Stomach smooth muscle (tissue), 2 donors: ENCODE measurements around the gene LRRTM1.

Experiments
- H3K27ac ChIP-seq: one replicate; pipeline ENCODE4 v1.7.0; 2013; ENCODE audit warnings: mild to moderate bottlenecking, low read length, inconsistent platforms
- H3K27me3 ChIP-seq, 2 donors: one replicate each; pipeline ENCODE4 v1.7.0; 2013; ENCODE audit warnings: low read length in 2 of 2; ENCODE audit not compliant: insufficient read depth in 2 of 2, control insufficient read depth in 1 of 2
- H3K36me3 ChIP-seq, 2 donors: one replicate each; pipeline ENCODE4 v1.7.0; 2013; ENCODE audit warnings: low read length in 2 of 2; ENCODE audit not compliant: control insufficient read depth in 2 of 2, insufficient read depth in 2 of 2
- H3K4me1 ChIP-seq: one replicate; pipeline ENCODE4 v1.7.0; 2013; ENCODE audit warnings: low read length; ENCODE audit not compliant: control insufficient read depth, insufficient read depth
- H3K4me3 ChIP-seq, 2 donors: one replicate each; pipeline ENCODE4 v1.7.0; 2013; ENCODE audit warnings: low read length in 2 of 2
- H3K9ac ChIP-seq, 2 donors: one replicate each; pipeline ENCODE4 v1.7.0; 2013; ENCODE audit warnings: low read length in 2 of 2, mild to moderate bottlenecking in 1 of 2
- H3K9me3 ChIP-seq, 2 donors: one replicate each; pipeline ENCODE4 v1.7.0; 2013; ENCODE audit warnings: low read length in 2 of 2; ENCODE audit not compliant: control insufficient read depth in 2 of 2
- donor health status: healthy.
- donor health status: Pancreatic carcinoma.

Gene LRRTM1

DNA sequence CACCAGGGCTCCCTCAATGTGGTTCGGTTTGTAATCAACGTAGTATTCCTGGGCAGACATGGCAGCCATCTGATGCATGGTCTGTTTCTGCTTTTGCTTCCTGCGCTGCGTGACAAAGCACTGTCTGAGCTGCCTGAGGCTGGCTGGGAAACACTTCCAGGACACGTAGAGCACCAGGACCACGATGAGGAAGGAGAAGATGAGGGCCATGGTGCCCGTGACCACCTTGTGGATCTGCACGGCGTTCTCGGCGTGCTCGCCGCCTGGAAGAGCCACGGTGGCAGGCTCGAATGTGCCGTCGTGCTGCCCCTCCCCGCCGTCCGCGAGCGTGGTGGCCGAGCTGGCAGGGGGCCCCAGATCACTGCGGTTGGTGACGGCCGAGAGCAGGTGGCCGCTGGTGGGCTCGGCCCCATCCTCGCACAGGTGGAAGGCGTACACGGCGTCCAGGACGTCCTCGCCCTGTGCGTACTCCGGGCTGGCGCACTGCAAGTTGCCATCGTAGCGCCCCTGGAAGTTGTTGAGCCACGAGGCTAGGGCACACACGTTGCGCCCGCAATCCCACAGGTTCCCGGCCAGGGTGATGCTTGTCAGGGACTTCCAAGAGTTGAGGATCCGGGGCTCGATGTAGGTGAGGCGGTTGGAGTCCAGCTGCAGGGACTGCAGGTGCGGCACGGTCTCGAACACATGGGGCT, 2.1 kb downstream of the LRRTM1 start:
- Histone ChIP-seq H3K27ac (no peak overlapping the region), H3K27me3 (peaks cover 12 to 27% of the 10 kb centered on the region in 2 donors), H3K36me3 (no peaks in the 10 kb centered on the region), H3K9me3 (no peaks in the 10 kb centered on the region), H3K4me1 (peaks cover 17% of the 10 kb centered on the region), H3K9ac (no peak overlapping the region), H3K4me3 (peak overlapping the region; percentile 73)

DNA sequence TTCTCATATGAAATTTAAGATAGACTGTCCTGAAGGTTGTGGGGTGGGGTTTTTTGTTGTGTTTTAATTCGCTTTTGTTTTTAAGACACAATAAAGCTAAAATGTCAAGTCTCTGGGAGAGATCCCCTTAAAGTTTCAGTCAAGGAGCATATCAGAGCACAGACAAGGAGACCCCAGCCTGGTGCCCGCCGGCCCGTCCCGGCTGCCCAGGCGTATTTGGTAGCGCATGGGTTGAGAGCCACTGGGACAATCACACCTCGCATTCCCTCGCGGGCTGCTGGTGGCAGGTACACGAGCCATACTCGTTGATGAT, 2.6 kb downstream of the LRRTM1 start:
- H3K4me1 ChIP-seq: peaks cover 17% of the 10 kb centered on the region
- peaks cover 12 to 29% of the 10 kb centered on the region in 2 donors for H3K27me3 ChIP-seq
- H3K27ac ChIP-seq: no peak overlapping the region
- H3K4me3 ChIP-seq: peak overlapping the region; percentile 73
- no peak overlapping the region for H3K9ac ChIP-seq
- no peaks in the 10 kb centered on the region for H3K36me3 ChIP-seq
- no peaks in the 10 kb centered on the region for H3K9me3 ChIP-seq

DNA sequence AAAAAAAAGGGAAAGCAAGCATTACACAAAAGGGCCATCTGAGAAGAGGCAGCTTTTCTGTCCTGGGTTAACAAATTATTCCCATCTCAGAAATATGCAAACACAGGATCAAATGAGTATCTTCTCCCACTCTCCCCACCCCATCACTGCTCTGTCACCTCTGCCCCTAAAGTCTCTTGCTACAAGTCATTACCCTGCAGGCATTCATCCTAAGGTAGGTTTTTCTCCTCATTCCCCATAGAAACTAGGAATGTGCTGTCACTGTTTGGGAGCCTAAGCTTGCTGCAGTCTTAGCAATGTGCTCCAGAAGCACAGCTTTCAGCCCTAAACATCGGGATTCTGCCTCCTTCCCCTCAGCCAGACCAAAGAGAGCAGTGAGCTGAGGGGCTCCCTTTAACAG, 3.6 kb downstream of the LRRTM1 start:
- peaks cover 12 to 27% of the 10 kb centered on the region in 2 donors for H3K27me3 ChIP-seq
- H3K4me3 ChIP-seq: peak overlapping the region in 1 of 2 donors; percentile 10
- no peak overlapping the region for H3K9ac ChIP-seq
- H3K4me1 ChIP-seq: peaks cover 17% of the 10 kb centered on the region
- no peak overlapping the region for H3K27ac ChIP-seq
- H3K9me3 ChIP-seq: no peaks in the 10 kb centered on the region
- H3K36me3 ChIP-seq: no peaks in the 10 kb centered on the region

DNA sequence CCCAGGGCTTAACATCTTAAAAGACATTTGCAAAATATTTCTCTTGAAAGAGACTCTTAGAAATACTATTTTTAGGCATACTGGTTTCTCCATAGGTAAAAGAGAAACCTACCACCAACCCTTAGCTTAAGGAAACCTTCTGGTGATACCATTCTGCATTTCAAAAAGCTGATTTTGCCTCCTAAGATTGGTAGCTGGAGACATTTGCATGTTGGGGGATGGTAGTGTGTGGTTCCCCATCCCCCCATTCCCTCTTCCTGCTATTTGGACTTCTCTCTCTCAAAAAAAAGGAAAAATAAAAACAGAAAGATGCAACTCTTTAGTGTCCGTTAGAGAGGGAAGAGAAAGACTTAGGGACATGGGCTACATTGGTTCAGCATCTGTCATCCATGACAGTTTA, 4.2 kb downstream of the LRRTM1 start:
- H3K4me3 ChIP-seq: no peak overlapping the region
- no peaks in the 10 kb centered on the region for H3K9me3 ChIP-seq
- H3K27ac ChIP-seq: no peak overlapping the region
- no peak overlapping the region for H3K9ac ChIP-seq
- no peaks in the 10 kb centered on the region for H3K36me3 ChIP-seq
- H3K27me3 ChIP-seq: peaks cover 12 to 22% of the 10 kb centered on the region in 2 donors
- peaks cover 17% of the 10 kb centered on the region for H3K4me1 ChIP-seq

DNA sequence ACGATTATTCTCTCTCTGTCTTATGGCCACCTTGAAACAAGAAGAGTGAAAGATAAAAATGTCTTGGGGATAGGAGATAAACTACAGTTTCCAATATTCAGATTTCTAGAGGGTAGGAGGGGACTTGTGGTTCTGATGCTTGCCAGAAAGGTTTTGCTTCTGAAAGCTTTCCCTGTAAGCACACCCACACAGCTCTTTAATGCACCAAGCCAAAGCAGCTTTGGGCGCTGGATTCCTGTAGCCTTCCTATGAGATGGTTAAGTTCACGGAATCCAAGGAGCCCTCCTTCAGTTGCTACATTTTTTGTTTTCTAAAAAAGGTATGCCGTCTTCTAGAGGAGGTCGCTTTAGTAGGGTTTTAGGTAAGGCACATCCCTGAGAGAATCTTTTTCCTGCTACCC, 4.9 kb downstream of the LRRTM1 start:
- H3K27me3 ChIP-seq: peaks cover 12 to 18% of the 10 kb centered on the region in 2 donors
- H3K27ac ChIP-seq: no peak overlapping the region
- H3K9me3 ChIP-seq: no peaks in the 10 kb centered on the region
- no peak overlapping the region for H3K4me3 ChIP-seq
- no peaks in the 10 kb centered on the region for H3K36me3 ChIP-seq
- no peak overlapping the region for H3K9ac ChIP-seq
- peaks cover 13% of the 10 kb centered on the region for H3K4me1 ChIP-seq

DNA sequence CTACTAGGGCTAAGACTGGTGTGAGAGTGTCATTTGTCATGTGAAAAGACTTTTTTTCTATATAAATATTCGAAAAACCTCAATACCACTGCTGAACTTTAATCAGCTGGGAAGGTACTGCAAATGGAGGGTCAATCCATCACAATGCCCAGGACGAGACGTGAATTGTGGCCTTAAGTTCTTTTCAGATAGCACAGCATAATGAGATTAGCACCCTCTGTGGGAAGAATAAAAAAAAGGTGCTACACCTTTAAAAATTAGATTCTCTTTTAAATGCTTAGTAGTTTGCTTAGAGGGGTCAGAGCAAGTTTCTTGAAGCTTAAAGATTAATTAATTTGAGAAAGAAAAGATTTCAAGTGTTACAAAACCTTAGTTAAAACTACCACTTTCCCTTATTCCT, 5.6 kb downstream of the LRRTM1 start:
- Histone ChIP-seq H3K27me3 (peaks cover 8 to 15% of the 10 kb centered on the region in 2 donors), H3K4me3 (no peak overlapping the region), H3K9ac (no peak overlapping the region)

DNA sequence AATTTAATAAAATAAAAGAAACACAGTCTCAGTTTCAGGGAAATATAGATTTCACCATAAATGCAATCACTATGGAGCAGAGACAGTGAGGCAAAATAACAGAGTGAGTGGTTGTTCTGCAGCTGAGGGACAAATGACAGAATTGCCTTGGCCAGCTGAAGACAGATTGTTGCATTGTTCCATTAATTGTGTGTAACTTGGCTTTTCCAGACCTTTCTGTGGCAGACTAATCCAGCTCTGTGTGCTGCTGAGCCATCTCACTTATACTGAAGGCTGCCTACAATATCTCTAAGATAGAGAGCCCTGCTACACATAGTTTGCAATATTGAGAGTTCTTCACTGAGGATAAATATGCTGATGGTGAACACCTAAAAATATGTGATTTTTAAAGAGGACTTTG, 11.5 kb downstream of the LRRTM1 start:
- Histone ChIP-seq H3K9ac (no peak overlapping the region), H3K36me3 (no peaks in the 10 kb centered on the region), H3K4me1 (peaks cover 12% of the 10 kb centered on the region), H3K27ac (no peak overlapping the region), H3K27me3 (peaks cover 0 to 2% of the 10 kb centered on the region in 2 donors), H3K9me3 (no peaks in the 10 kb centered on the region), H3K4me3 (no peak overlapping the region)

More for the DNA sequence above, 5.6 kb downstream of the LRRTM1 start:
- Histone ChIP-seq H3K4me1 (peaks cover 11% of the 10 kb centered on the region), H3K36me3 (no peaks in the 10 kb centered on the region), H3K9me3 (no peaks in the 10 kb centered on the region), H3K27ac (no peak overlapping the region)

DNA sequence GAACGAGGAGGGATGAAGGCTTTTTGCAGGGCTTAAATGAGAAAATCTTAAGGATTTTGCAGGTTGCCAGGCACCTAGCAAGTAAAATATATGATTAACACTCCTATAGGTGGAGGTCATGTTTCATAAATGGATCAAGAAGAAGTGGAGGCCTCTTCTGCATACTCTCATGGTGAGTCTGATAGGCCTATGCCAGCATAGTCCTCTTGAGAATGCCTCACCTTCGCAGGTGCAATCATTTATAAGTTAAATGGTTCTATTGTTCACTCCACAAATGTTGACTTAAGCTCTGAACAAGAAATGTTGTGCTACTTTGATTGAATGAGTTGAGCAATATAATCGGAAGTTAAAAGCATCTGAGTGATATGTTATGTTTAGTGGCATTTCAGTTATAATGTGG, 12.1 kb downstream of the LRRTM1 start:
- no peak overlapping the region for H3K9ac ChIP-seq
- H3K4me3 ChIP-seq: no peak overlapping the region
- no peak overlapping the region for H3K27ac ChIP-seq
- H3K36me3 ChIP-seq: no peaks in the 10 kb centered on the region
- no peaks in the 10 kb centered on the region for H3K9me3 ChIP-seq
- H3K4me1 ChIP-seq: peaks cover 12% of the 10 kb centered on the region
- H3K27me3 ChIP-seq: peaks cover 0 to 2% of the 10 kb centered on the region in 2 donors

DNA sequence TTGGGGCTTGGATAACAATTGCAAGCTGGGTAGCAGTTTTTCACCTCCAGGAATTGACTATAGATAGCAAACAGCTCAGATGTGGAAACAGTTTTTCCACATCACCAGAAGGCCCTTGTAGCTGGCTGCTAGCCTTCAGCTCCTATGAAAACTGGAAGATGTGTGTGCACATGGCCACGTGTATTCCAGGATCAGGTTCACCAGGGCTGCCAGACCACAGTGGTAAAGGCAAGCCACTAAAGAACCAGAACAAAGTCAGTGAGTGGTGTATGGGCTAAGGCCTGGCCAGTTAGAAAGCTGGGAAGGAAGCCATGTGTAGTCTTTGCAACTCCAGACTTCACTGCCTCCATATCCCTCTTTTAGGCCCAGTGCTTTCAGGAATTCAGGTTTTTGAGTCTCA, 12.9 kb downstream of the LRRTM1 start:
- no peak overlapping the region for H3K4me3 ChIP-seq
- H3K36me3 ChIP-seq: no peaks in the 10 kb centered on the region
- H3K4me1 ChIP-seq: peaks cover 12% of the 10 kb centered on the region
- H3K9me3 ChIP-seq: no peaks in the 10 kb centered on the region
- no peak overlapping the region for H3K27ac ChIP-seq
- no peak overlapping the region for H3K9ac ChIP-seq
- no peaks in the 10 kb centered on the region for H3K27me3 ChIP-seq

DNA sequence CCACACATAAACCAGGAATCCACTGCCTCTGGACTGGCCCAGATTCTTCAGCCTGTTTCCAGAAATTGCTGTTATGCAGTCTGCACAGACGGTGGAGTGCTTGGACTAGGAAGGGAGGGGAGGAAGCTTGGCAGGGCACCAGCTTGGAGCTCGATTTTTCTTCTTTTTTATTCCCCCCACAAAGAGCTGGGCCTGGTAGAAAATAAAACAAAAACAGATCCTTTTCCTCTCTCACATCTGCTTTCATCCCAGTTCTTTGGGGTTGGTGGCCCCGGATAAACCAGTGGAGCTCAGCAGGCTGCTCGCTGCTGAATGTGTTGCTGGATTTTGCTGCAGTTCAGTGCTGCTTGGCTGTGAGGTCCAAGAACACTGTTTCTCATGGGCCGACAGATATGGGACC, 16.0 kb downstream of the LRRTM1 start:
- no peaks in the 10 kb centered on the region for H3K36me3 ChIP-seq
- H3K9me3 ChIP-seq: no peaks in the 10 kb centered on the region
- peaks cover 12% of the 10 kb centered on the region for H3K4me1 ChIP-seq
- H3K27me3 ChIP-seq: no peaks in the 10 kb centered on the region
- no peak overlapping the region for H3K27ac ChIP-seq
- no peak overlapping the region for H3K9ac ChIP-seq
- H3K4me3 ChIP-seq: peak overlapping the region in 1 of 2 donors; percentile 24

DNA sequence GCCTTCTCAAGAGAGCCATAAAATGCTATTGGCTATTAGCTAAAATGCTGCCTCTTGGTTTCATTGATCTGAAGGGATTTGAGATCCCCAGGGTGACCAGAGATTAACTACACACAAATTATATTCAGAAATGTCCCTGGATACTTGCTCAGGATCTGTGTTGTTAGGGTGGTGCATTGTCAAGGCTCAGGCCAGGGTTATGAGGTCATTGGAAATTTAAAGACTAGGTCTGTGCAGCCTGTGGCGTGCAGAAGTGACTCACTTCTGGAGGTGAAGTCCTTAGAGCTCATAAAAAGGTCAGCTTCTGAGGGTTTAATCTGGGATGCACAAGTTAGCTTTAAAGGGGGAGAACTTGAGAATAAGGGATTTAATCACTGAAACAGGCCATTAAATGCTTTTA, 23.5 kb downstream of the LRRTM1 start:
- Histone ChIP-seq H3K4me1 (no peaks in the 10 kb centered on the region), H3K27ac (no peak overlapping the region), H3K4me3 (no peak overlapping the region)

More for the DNA sequence above, 23.5 kb downstream of the LRRTM1 start:
- H3K9me3 ChIP-seq: no peaks in the 10 kb centered on the region
- no peaks in the 10 kb centered on the region for H3K36me3 ChIP-seq
- H3K27me3 ChIP-seq: no peaks in the 10 kb centered on the region
- no peak overlapping the region for H3K9ac ChIP-seq
